Measurements from ENCODE around the gene DPEP2. TPM values are rescaled to one million over a fixed set of nuclear protein-coding genes. Genes with fewer than 3 reads are reported as not detected.

Gene DPEP2
- total RNA-seq, 1 experiment from 2014 or later = not detected

- H2AFZ ChIP-seq (ENCODE audit: low read depth, low read length, poor library complexity, severe bottlenecking) = no peak overlapping the region
- TF ChIP-seq, protein P1, sequence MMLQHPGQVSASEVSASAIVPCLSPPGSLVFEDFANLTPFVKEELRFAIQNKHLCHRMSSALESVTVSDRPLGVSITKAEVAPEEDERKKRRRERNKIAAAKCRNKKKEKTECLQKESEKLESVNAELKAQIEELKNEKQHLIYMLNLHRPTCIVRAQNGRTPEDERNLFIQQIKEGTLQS (IDR thresholded peaks at IDR 0.05) = no peak
- TF ChIP-seq ZNF274 (IDR thresholded peaks at IDR 0.05; ENCODE audit: low read depth, low read length) (no peak), MAX (IDR thresholded peaks at IDR 0.05) (no peak), POLR2A (IDR thresholded peaks at IDR 0.05; ENCODE audit: borderline replicate concordance, extremely low read depth, insufficient read depth, insufficient read length) (no peak), EZH2 (IDR thresholded peaks at IDR 0.05) (no peak), ZBTB33 (IDR thresholded peaks at IDR 0.05; ENCODE audit: extremely low read depth, insufficient replicate concordance, low read length) (no peak), TCF7L2 (IDR thresholded peaks at IDR 0.05; ENCODE audit: borderline replicate concordance, extremely low read depth, insufficient read depth, insufficient read length) (no peak), SRF (IDR thresholded peaks at IDR 0.05; ENCODE audit: low read depth) (no peak), FOSL1 (IDR thresholded peaks at IDR 0.05; ENCODE audit: low read depth) (no peak), SIN3A (IDR thresholded peaks at IDR 0.05; ENCODE audit: low read depth) (no peak), CEBPB (IDR thresholded peaks at IDR 0.05; ENCODE audit: low read depth) (no peak), CBX3 (IDR thresholded peaks at IDR 0.05; ENCODE audit: low read depth) (no peak), EZH2phosphoT487 (IDR thresholded peaks at IDR 0.05; ENCODE audit: borderline replicate concordance) (no peak), CTCF (IDR thresholded peaks at IDR 0.05 in 2 of 3, conservative IDR thresholded peaks at IDR 0.05 in 1 of 3; ENCODE audit: borderline replicate concordance in 1 of 3, insufficient read depth in 1 of 3, low read depth in 2 of 3, low read length in 2 of 3) (no peak), RAD21 (IDR thresholded peaks at IDR 0.05; ENCODE audit: low read depth) (no peak)
- TF ChIP-seq, protein P2, sequence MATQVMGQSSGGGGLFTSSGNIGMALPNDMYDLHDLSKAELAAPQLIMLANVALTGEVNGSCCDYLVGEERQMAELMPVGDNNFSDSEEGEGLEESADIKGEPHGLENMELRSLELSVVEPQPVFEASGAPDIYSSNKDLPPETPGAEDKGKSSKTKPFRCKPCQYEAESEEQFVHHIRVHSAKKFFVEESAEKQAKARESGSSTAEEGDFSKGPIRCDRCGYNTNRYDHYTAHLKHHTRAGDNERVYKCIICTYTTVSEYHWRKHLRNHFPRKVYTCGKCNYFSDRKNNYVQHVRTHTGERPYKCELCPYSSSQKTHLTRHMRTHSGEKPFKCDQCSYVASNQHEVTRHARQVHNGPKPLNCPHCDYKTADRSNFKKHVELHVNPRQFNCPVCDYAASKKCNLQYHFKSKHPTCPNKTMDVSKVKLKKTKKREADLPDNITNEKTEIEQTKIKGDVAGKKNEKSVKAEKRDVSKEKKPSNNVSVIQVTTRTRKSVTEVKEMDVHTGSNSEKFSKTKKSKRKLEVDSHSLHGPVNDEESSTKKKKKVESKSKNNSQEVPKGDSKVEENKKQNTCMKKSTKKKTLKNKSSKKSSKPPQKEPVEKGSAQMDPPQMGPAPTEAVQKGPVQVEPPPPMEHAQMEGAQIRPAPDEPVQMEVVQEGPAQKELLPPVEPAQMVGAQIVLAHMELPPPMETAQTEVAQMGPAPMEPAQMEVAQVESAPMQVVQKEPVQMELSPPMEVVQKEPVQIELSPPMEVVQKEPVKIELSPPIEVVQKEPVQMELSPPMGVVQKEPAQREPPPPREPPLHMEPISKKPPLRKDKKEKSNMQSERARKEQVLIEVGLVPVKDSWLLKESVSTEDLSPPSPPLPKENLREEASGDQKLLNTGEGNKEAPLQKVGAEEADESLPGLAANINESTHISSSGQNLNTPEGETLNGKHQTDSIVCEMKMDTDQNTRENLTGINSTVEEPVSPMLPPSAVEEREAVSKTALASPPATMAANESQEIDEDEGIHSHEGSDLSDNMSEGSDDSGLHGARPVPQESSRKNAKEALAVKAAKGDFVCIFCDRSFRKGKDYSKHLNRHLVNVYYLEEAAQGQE (IDR thresholded peaks at IDR 0.05; ENCODE audit: low read depth) = no peak
- intact Hi-C loops (cut with micrococcal nuclease) = no loop called here
- RAD21 ChIA-PET (ENCODE audit: low non-redundant PET in 1 of 2, low total read pairs in 2 of 2, uncharacterized antibody in 2 of 2, unreplicated experiment in 2 of 2) = no interaction called here
- CTCF ChIA-PET = no interaction called here
- H3K9me2 ChIP-seq (ENCODE audit: insufficient read depth) = no peaks in the 10 kb centered on the region
- no peak overlapping the region for H3K4me2 ChIP-seq (ENCODE audit: low read length)
- DNase-seq (ENCODE audit: low read depth, low spot score) (no peak), ATAC-seq (no peak)
- H3K27ac ChIP-seq (ENCODE audit: low read depth, low read length) = no peak overlapping the region
- BruUV-seq (replicated peaks) = no TSS peak
- H3K4me3 ChIP-seq (replicated peaks in 1 of 2; ENCODE audit: low read depth in 1 of 2, low read length in 2 of 2) = no peak overlapping the region
- no peaks in the 10 kb centered on the region for H3K9me3 ChIP-seq (ENCODE audit: control insufficient read depth in 1 of 2, insufficient read depth in 1 of 2, low read depth in 1 of 2, low read length in 2 of 2)
- no peak overlapping the region for H3K9ac ChIP-seq (ENCODE audit: low read length)
- POLR2A ChIA-PET = interaction anchor here (1.1 kb wide), 1 partner anchor 9 kb away, joined by 3 read pairs; no protein-coding TSS in a partner anchor
- H3K4me1 ChIP-seq (ENCODE audit: control insufficient read depth in 1 of 2, insufficient read depth in 2 of 2, low read length in 2 of 2) = no peaks in the 10 kb centered on the region
- no peaks in the 10 kb centered on the region for H4K20me1 ChIP-seq (ENCODE audit: insufficient read depth)
- H3K36me3 ChIP-seq (ENCODE audit: control insufficient read depth in 1 of 2, insufficient read depth in 2 of 2, low read length in 2 of 2) = no peaks in the 10 kb centered on the region
- H3K79me2 ChIP-seq (ENCODE audit: insufficient read depth, low read length) = no peaks in the 10 kb centered on the region
- no peaks in the 10 kb centered on the region for H3K27me3 ChIP-seq (ENCODE audit: insufficient read depth, low read length)
These were observed 17.1 kb downstream of the DPEP2 start for GRCh38 chr16:67982011-67982696.
